ENCODE results near the gene HNRNPUL2. TPM values are rescaled to one million over a fixed set of nuclear protein-coding genes. Genes with fewer than 3 reads are reported as not detected.

Gene HNRNPUL2
- total and polyA plus RNA-seq, 2 donors (not counting 1 experiment from before 2014, with no cell fraction given) = 14.5 to 18.8 TPM

GRCh38 chr11:62721994-62722393, 5.3 kb downstream of the HNRNPUL2 start:
- Histone ChIP-seq H3K27ac (ENCODE audit: insufficient read depth, low read length) (no peak overlapping the region), H2AFZ (ENCODE audit: low read length) (no peak overlapping the region), H3K4me2 (ENCODE audit: extremely low read depth, insufficient read depth, low read length) (no peak overlapping the region), H3K36me3 (ENCODE audit: control insufficient read depth, insufficient read depth, low read length) (peaks cover 23% of the 10 kb centered on the region), H3K4me3 (replicated peaks in 1 of 4; ENCODE audit: control extremely low read depth in 1 of 4, insufficient read depth in 1 of 4, low read depth in 3 of 4, low read length in 4 of 4) (no peak overlapping the region), H3K79me2 (ENCODE audit: control insufficient read depth, insufficient read depth, low read length) (peaks cover 83% of the 10 kb centered on the region), H3K4me1 (ENCODE audit: control insufficient read depth, extremely low read depth, insufficient read depth, low read length) (no peaks in the 10 kb centered on the region), H3K9me3 (ENCODE audit: control insufficient read depth, insufficient read depth, low read depth, low read length) (no peaks in the 10 kb centered on the region), H3K27me3 (ENCODE audit: control insufficient read depth, insufficient read depth, low read length) (no peaks in the 10 kb centered on the region), H4K20me1 (ENCODE audit: control insufficient read depth, extremely low read depth, insufficient read depth, low read length) (peaks cover 4% of the 10 kb centered on the region), H3K9ac (ENCODE audit: insufficient read depth, low read length) (no peak overlapping the region)
- DNase-seq (ENCODE audit: low read depth in 2 of 2) = peak in 1 of 2 donors; percentile 47
- TF ChIP-seq CTCF (conservative IDR thresholded peaks at IDR 0.05 in 1 of 2, IDR thresholded peaks at IDR 0.05 in 1 of 2; ENCODE audit: low read depth in 1 of 2, low read length in 2 of 2) = peak in 1 of 2 donors; percentile 6
- no peak for TF ChIP-seq EZH2 (IDR thresholded peaks at IDR 0.05; ENCODE audit: low read length, missing control alignments)

GRCh38 chr11:62719302-62719978, 7.8 kb downstream of the HNRNPUL2 start:
- Histone ChIP-seq H3K79me2 (ENCODE audit: control insufficient read depth, insufficient read depth, low read length) (peaks cover 72% of the 10 kb centered on the region), H3K36me3 (ENCODE audit: control insufficient read depth, insufficient read depth, low read length) (peaks cover 35% of the 10 kb centered on the region), H4K20me1 (ENCODE audit: control insufficient read depth, extremely low read depth, insufficient read depth, low read length) (no peaks in the 10 kb centered on the region), H3K4me3 (replicated peaks in 1 of 4; ENCODE audit: control extremely low read depth in 1 of 4, insufficient read depth in 1 of 4, low read depth in 3 of 4, low read length in 4 of 4) (no peak overlapping the region), H2AFZ (ENCODE audit: low read length) (no peak overlapping the region), H3K27me3 (ENCODE audit: control insufficient read depth, insufficient read depth, low read length) (no peaks in the 10 kb centered on the region), H3K9me3 (ENCODE audit: control insufficient read depth, insufficient read depth, low read depth, low read length) (no peaks in the 10 kb centered on the region), H3K4me1 (ENCODE audit: control insufficient read depth, extremely low read depth, insufficient read depth, low read length) (no peaks in the 10 kb centered on the region), H3K9ac (ENCODE audit: insufficient read depth, low read length) (no peak overlapping the region), H3K4me2 (ENCODE audit: extremely low read depth, insufficient read depth, low read length) (no peak overlapping the region), H3K27ac (ENCODE audit: insufficient read depth, low read length) (peak overlapping the region; percentile 16)
- TF ChIP-seq EZH2 (IDR thresholded peaks at IDR 0.05; ENCODE audit: low read length, missing control alignments) (no peak), CTCF (conservative IDR thresholded peaks at IDR 0.05 in 1 of 2, IDR thresholded peaks at IDR 0.05 in 1 of 2; ENCODE audit: low read depth in 1 of 2, low read length in 2 of 2) (no peak)
- peak in 1 of 2 donors; percentile 32 for DNase-seq (ENCODE audit: low read depth in 2 of 2)

- Histone ChIP-seq H3K27ac (ENCODE audit: insufficient read depth, low read length) (no peak overlapping the region), H3K79me2 (ENCODE audit: control insufficient read depth, insufficient read depth, low read length) (peaks cover 48% of the 10 kb centered on the region), H3K36me3 (ENCODE audit: control insufficient read depth, insufficient read depth, low read length) (peaks cover 37% of the 10 kb centered on the region), H2AFZ (ENCODE audit: low read length) (no peak overlapping the region), H3K9me3 (ENCODE audit: control insufficient read depth, insufficient read depth, low read depth, low read length) (no peaks in the 10 kb centered on the region), H3K4me3 (replicated peaks in 1 of 4; ENCODE audit: control extremely low read depth in 1 of 4, insufficient read depth in 1 of 4, low read depth in 3 of 4, low read length in 4 of 4) (no peak overlapping the region), H3K9ac (ENCODE audit: insufficient read depth, low read length) (no peak overlapping the region), H3K27me3 (ENCODE audit: control insufficient read depth, insufficient read depth, low read length) (no peaks in the 10 kb centered on the region), H3K4me1 (ENCODE audit: control insufficient read depth, extremely low read depth, insufficient read depth, low read length) (peaks cover 3% of the 10 kb centered on the region), H3K4me2 (ENCODE audit: extremely low read depth, insufficient read depth, low read length) (no peak overlapping the region), H4K20me1 (ENCODE audit: control insufficient read depth, extremely low read depth, insufficient read depth, low read length) (no peaks in the 10 kb centered on the region)
- TF ChIP-seq CTCF (conservative IDR thresholded peaks at IDR 0.05 in 1 of 2, IDR thresholded peaks at IDR 0.05 in 1 of 2; ENCODE audit: low read depth in 1 of 2, low read length in 2 of 2) = no peak
- no peak for TF ChIP-seq EZH2 (IDR thresholded peaks at IDR 0.05; ENCODE audit: low read length, missing control alignments)
- DNase-seq (ENCODE audit: low read depth in 2 of 2) = no peak
These were observed 10.4 kb downstream of the HNRNPUL2 start for GRCh38 chr11:62716816-62717215.
